H1 (cell line): Measurements from ENCODE around the gene TAF8. TPM values are rescaled to one million over a fixed set of nuclear protein-coding genes. Genes with fewer than 3 reads are reported as not detected.

Source experiments
- CTCF ChIA-PET: fragments of 300-600 bp; sonication (Branson Sonifier 250); formaldehyde crosslinking; loops from one replicate; lab custom pipeline; 2021; ENCODE audit not compliant: partially characterized antibody; lab: Charles Lee
- POLR2A ChIA-PET: fragments of 300-600 bp; sonication (Branson Sonifier 250); formaldehyde crosslinking; loops from one replicate; lab custom pipeline; 2021; ENCODE audit warnings: inconsistent platforms; ENCODE audit not compliant: partially characterized antibody; lab: Charles Lee
- DNase-seq, 2 experiments: peaks; one replicate each; pipeline versions ENCODE4 v3.0.0 to v3.0.0-alpha.2; 2010 to 2022; ENCODE audit warnings: low spot score in 2 of 2, low read depth in 1 of 2, mixed read lengths in 1 of 2
- FAIRE-seq: peaks from 2 replicates; lab custom pipeline; 2011; peaks lifted over from hg19 to GRCh38; lab: Jason Lieb, UNC
- H2AFZ ChIP-seq: 2 replicates; pipeline ENCODE4 v1.8.1; 2012; ENCODE audit warnings: low read length, inconsistent platforms
- H2AK5ac ChIP-seq: 2 replicates; pipeline ENCODE4 v1.6.1; 2013; ENCODE audit warnings: low read depth, low read length
- H2BK120ac ChIP-seq: replicated peaks from 2 replicates; pipeline ENCODE3; 2013; ENCODE audit warnings: low read depth, low read length, inconsistent platforms
- H2BK12ac ChIP-seq: 2 replicates; pipeline ENCODE4 v1.6.1; 2013; ENCODE audit warnings: low read depth, low read length
- H2BK15ac ChIP-seq: 2 replicates; pipeline ENCODE4 v1.6.1; 2013; ENCODE audit warnings: low read length
- H2BK20ac ChIP-seq: 2 replicates; pipeline ENCODE4 v1.6.1; 2013; ENCODE audit warnings: low read length
- H2BK5ac ChIP-seq: 2 replicates; pipeline ENCODE4 v1.6.1; 2013; ENCODE audit warnings: low read depth, low read length
- H3K14ac ChIP-seq: 2 replicates; pipeline ENCODE4 v1.6.1; 2013; ENCODE audit warnings: inconsistent platforms; ENCODE audit not compliant: insufficient read length
- H3K18ac ChIP-seq: 2 replicates; pipeline ENCODE4 v1.6.1; 2013; ENCODE audit warnings: low read length; ENCODE audit errors: extremely low read depth
- H3K23ac ChIP-seq: 2 replicates; pipeline ENCODE4 v1.6.1; 2013; ENCODE audit warnings: inconsistent platforms; ENCODE audit not compliant: insufficient read length
- H3K23me2 ChIP-seq: 2 replicates; pipeline ENCODE4 v1.6.1; 2013; ENCODE audit warnings: low read depth, low read length
- H3K27ac ChIP-seq: 2 replicates; pipeline ENCODE4 v1.6.1; 2011; ENCODE audit warnings: low read depth, low read length, inconsistent platforms
- H3K27me3 ChIP-seq, 4 experiments: replicated peaks in 1 of 4; 1 replicate in 1 of 4; 2 replicates in 3 of 4; pipeline versions ENCODE4 v1.6.1 to v1.8.1; 2011 to 2013; ENCODE audit warnings: low read length in 3 of 4, mild to moderate bottlenecking in 3 of 4, inconsistent platforms in 2 of 4, mixed read lengths in 2 of 4, moderate library complexity in 1 of 4; ENCODE audit not compliant: control insufficient read depth in 3 of 4, insufficient read depth in 3 of 4; ENCODE audit errors: extremely low read depth in 1 of 4
- H3K36me3 ChIP-seq, 4 experiments: 2 replicates each; pipeline versions ENCODE4 v1.6.1 to v1.8.1; 2011 to 2013; ENCODE audit warnings: mild to moderate bottlenecking in 4 of 4, low read length in 3 of 4, moderate library complexity in 2 of 4, control low read depth in 1 of 4, inconsistent platforms in 1 of 4; ENCODE audit not compliant: insufficient read depth in 4 of 4, control insufficient read depth in 2 of 4
- H3K4ac ChIP-seq: replicated peaks from 2 replicates; pipeline ENCODE3; 2013; ENCODE audit warnings: low read length, low read depth, mixed read lengths, inconsistent platforms; ENCODE audit not compliant: insufficient read length
- H3K4me1 ChIP-seq, 4 experiments: replicated peaks in 1 of 4; 1 replicate in 1 of 4; 2 replicates in 3 of 4; pipeline versions ENCODE4 v1.6.1 to v1.8.1; 2011 to 2013; ENCODE audit warnings: low read length in 3 of 4, inconsistent platforms in 2 of 4, mixed read lengths in 1 of 4; ENCODE audit not compliant: insufficient read depth in 4 of 4, control insufficient read depth in 3 of 4
- H3K4me2 ChIP-seq, 2 experiments: 2 replicates each; pipeline versions ENCODE4 v1.6.1 to v1.8.1; 2011 to 2013; ENCODE audit warnings: low read depth in 2 of 2, low read length in 2 of 2, control low read depth in 1 of 2, inconsistent platforms in 1 of 2, mild to moderate bottlenecking in 1 of 2; ENCODE audit not compliant: insufficient read depth in 1 of 2
- H3K4me3 ChIP-seq, 4 experiments: fragments of 200-600, 300-600 bp in 1 of 4; sonication (generic), shearing (Covaris generic), sonication (Bioruptor Twin) in 1 of 4; 2 replicates each; pipeline versions ENCODE4 v1.5.1 to v1.8.1; 2011 to 2016; ENCODE audit warnings: low read length in 4 of 4, low read depth in 3 of 4, control low read depth in 2 of 4, inconsistent platforms in 2 of 4, mild to moderate bottlenecking in 2 of 4, mixed read lengths in 1 of 4, moderate library complexity in 1 of 4; ENCODE audit not compliant: insufficient read depth in 2 of 4; ENCODE audit errors: extremely low read depth in 1 of 4
- H3K56ac ChIP-seq: replicated peaks from 2 replicates; pipeline ENCODE3; 2013; ENCODE audit warnings: low read depth, mild to moderate bottlenecking, mixed read lengths, low read length, inconsistent platforms; ENCODE audit not compliant: insufficient read length
- H3K79me1 ChIP-seq: 2 replicates; pipeline ENCODE4 v1.6.1; 2013; ENCODE audit warnings: low read depth, low read length, control low read depth
- H3K79me2 ChIP-seq, 2 experiments: 2 replicates each; pipeline versions ENCODE4 v1.6.1 to v1.8.1; 2012 to 2013; ENCODE audit warnings: low read length in 2 of 2, mild to moderate bottlenecking in 2 of 2, inconsistent platforms in 1 of 2; ENCODE audit not compliant: insufficient read depth in 2 of 2, control insufficient read depth in 1 of 2
- H3K9ac ChIP-seq, 4 experiments: replicated peaks in 1 of 4; 1 replicate in 1 of 4; 2 replicates in 3 of 4; pipeline versions ENCODE4 v1.6.1 to v1.8.1; 2011 to 2013; ENCODE audit warnings: low read depth in 3 of 4, low read length in 3 of 4, control low read depth in 2 of 4, mild to moderate bottlenecking in 2 of 4, moderate library complexity in 2 of 4, inconsistent platforms in 1 of 4; ENCODE audit errors: extremely low read depth in 1 of 4
- H3K9me3 ChIP-seq, 2 experiments: 2 replicates each; pipeline versions ENCODE4 v1.6.1 to v1.8.1; 2012 to 2013; ENCODE audit warnings: mild to moderate bottlenecking in 2 of 2, moderate library complexity in 2 of 2, control low read depth in 1 of 2, inconsistent platforms in 1 of 2, low read depth in 1 of 2, low read length in 1 of 2, mixed read lengths in 1 of 2; ENCODE audit not compliant: insufficient read depth in 2 of 2
- H4K20me1 ChIP-seq, 2 experiments: replicated peaks in 1 of 2; 2 replicates each; pipeline versions ENCODE3 to v1.8.1; 2011 to 2013; ENCODE audit warnings: inconsistent platforms in 2 of 2, low read length in 2 of 2, mild to moderate bottlenecking in 1 of 2; ENCODE audit not compliant: insufficient read depth in 2 of 2, control insufficient read depth in 1 of 2
- H4K5ac ChIP-seq: 2 replicates; pipeline ENCODE4 v1.6.1; 2013; ENCODE audit warnings: low read length, low read depth, mixed read lengths, inconsistent platforms; ENCODE audit not compliant: insufficient read length
- H4K8ac ChIP-seq: 2 replicates; pipeline ENCODE4 v1.8.0; 2013; ENCODE audit warnings: mild to moderate bottlenecking, moderate library complexity, low read length, inconsistent platforms; ENCODE audit not compliant: insufficient read depth; ENCODE audit errors: extremely low read depth
- H4K91ac ChIP-seq: replicated peaks from 2 replicates; pipeline ENCODE3; 2013; ENCODE audit warnings: low read length, mixed read lengths, inconsistent platforms; ENCODE audit not compliant: insufficient read length
- MAFK ChIP-seq: IDR thresholded peaks from 2 replicates; pipeline ENCODE4 v1.6.1; 2012; ENCODE audit warnings: low read depth, mild to moderate bottlenecking, improper control_type of control experiment, low read length
- ZNF274 ChIP-seq: IDR thresholded peaks from 2 replicates; pipeline ENCODE4 v1.7.0; 2012; ENCODE audit warnings: low read length, borderline replicate concordance; ENCODE audit errors: extremely low read depth
- WGBS, 2 experiments: shearing (Covaris generic) in 1 of 2; methylation state at CpG; one replicate each; pipeline versions ENCODE4 v1.1.6 to v1.1.7; 2013 to 2015; ENCODE audit warnings: low lambda C conversion rate in 2 of 2, mixed read lengths in 2 of 2, inconsistent platforms in 1 of 2, low coverage in 1 of 2, missing lambda C conversion rate in 1 of 2; ENCODE audit not compliant: insufficient replicate concordance in 2 of 2, insufficient coverage in 1 of 2, insufficient read length in 1 of 2; ENCODE audit errors: extremely low coverage in 1 of 2, missing lambda C conversion rate in 1 of 2; 5-methylcytosine and 5-hydroxymethylcytosine counted together
- polyA plus RNA-seq, 7 experiments: library from polyadenylated mRNA; depleted of rRNA in 3 of 7; stranded (reverse) in 5 of 7; unstranded in 2 of 7; fragments of >200 nt in 5 of 7; fragments of 200-250 nt in 2 of 7; gene quantifications; 1 replicate in 5 of 7; 2 replicates in 1 of 7; 4 replicates in 1 of 7; pipeline versions ENCODE4 v1.2.1 to v1.2.3, GENCODE V29; 2011 to 2013; ENCODE audit warnings: missing spikeins in 2 of 7, mixed read lengths in 2 of 7
- total RNA-seq: library from RNA; stranded (reverse); fragmentation: NEBNext Ultra II Directional; extraction: Animal tissue kit (Norgen Biotek cat#: 25700); gene quantifications from 2 replicates; pipeline ENCODE4 v1.2.1, GENCODE V29; 2021

The TAF8 gene
- total and polyA plus RNA-seq, 2 of the 8 experiments (the other 6 are each of a cell fraction or from before 2014, with no cell fraction given) = 32.2 to 34.0 TPM

DNA sequence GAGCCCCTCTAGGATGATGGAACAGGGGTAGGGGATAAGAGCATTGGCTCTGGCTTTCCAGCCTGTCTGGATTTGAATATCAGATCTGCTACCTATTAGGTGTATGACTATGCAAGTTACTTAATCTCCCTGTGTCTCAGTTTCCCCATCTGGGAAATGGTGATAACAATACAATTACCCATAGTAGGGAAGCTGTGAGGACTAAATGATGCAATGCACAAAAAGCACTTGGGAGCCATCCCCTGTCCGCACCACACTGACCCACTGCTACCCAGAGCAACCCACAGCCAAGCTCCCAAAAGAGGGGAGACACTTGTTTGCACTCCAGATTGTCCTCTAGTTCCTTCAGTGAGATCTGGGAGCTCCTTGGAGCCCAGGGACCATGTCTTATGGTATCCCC, 62.0 kb downstream of the TAF8 start:
- POLR2A ChIA-PET = interaction anchor here (0.8 to 4.2 kb wide), 6 partner anchors 10 to 39 kb away, joined by 3 to 22 read pairs (median 4); partner anchors contain the start of gene C6orf132
- H2BK12ac ChIP-seq = no peak overlapping the region
- no peak overlapping the region for H2BK5ac ChIP-seq
- H3K4me2 ChIP-seq = no peak overlapping the region
- no peak overlapping the region for H3K56ac ChIP-seq
- no peaks in the 10 kb centered on the region for H3K9me3 ChIP-seq
- no peak overlapping the region for H2BK15ac ChIP-seq
- peaks cover 11 to 13% of the 10 kb centered on the region in 2 experiments for H4K20me1 ChIP-seq
- H2AFZ ChIP-seq = no peak overlapping the region
- H4K5ac ChIP-seq = no peak overlapping the region
- FAIRE-seq (no peak), DNase-seq (no peak)
- no peaks in the 10 kb centered on the region for H3K23me2 ChIP-seq
- H2BK120ac ChIP-seq = no peak overlapping the region
- H3K23ac ChIP-seq = no peak overlapping the region
- H3K9ac ChIP-seq = no peak overlapping the region
- no peak overlapping the region for H4K8ac ChIP-seq
- no peak overlapping the region for H3K4me3 ChIP-seq
- no peak overlapping the region for H3K27ac ChIP-seq
- 94% methylated on average over 1 of the region's 1 CpG; no CpG with 5 or more reads in 1 of the 2 experiments for WGBS, 2 experiments
- no peak overlapping the region for H4K91ac ChIP-seq
- no peak overlapping the region for H3K14ac ChIP-seq
- no peak overlapping the region for H3K18ac ChIP-seq
- H3K79me2 ChIP-seq = peaks cover 0 to 29% of the 10 kb centered on the region in 2 experiments; a peak in 1 of 4 replicates
- no peak for TF ChIP-seq MAFK
- TF ChIP-seq ZNF274 = no peak
- TF ChIP-seq, all 59 proteins: peak for 0
- peaks cover 4% of the 10 kb centered on the region; the same call in 1 of the 2 replicates for H3K79me1 ChIP-seq
- no peaks in the 10 kb centered on the region; a peak in 1 of 7 replicates for H3K4me1 ChIP-seq
- H3K36me3 ChIP-seq = peaks cover 5 to 25% (median 13%) of the 10 kb centered on the region in 4 experiments; a peak in 6 of 8 replicates
- no peak overlapping the region for H3K4ac ChIP-seq
- H3K27me3 ChIP-seq = no peaks in the 10 kb centered on the region
- no peak overlapping the region for H2AK5ac ChIP-seq
- CTCF ChIA-PET = interaction anchor here (0.6 to 5.1 kb wide), 12 partner anchors 8 to 50 kb away, joined by 3 to 24 read pairs (median 4); no protein-coding TSS in a partner anchor
- no peak overlapping the region for H2BK20ac ChIP-seq
